Sigmoid colon (tissue), 4 donors: Measurements from ENCODE around the gene LDHA.

Experiments
- EP300 ChIP-seq, 4 donors: sonication (generic); formaldehyde crosslinking; IDR thresholded peaks; one replicate each; pipeline ENCODE4 v1.6.1; 2017; ENCODE audit warnings: antibody characterized with exemption in 4 of 4
- POLR2A ChIP-seq, 2 donors: fragments of 450-650 bp; IDR thresholded peaks; one replicate each; pipeline ENCODE4 v1.6.1; 2016; ENCODE audit warnings: antibody characterized with exemption in 2 of 2, mild to moderate bottlenecking in 2 of 2, moderate library complexity in 2 of 2
- POLR2AphosphoS5 ChIP-seq, 4 donors: sonication (generic); formaldehyde crosslinking; IDR thresholded peaks; one replicate each; pipeline ENCODE4 v1.6.1; 2017; ENCODE audit warnings: antibody characterized with exemption in 4 of 4
- TF ChIP-seq, protein P1 (sequence below), 4 experiments: fragments of 450-650 bp in 3 of 4; fragments of 200-600 bp in 1 of 4; IDR thresholded peaks; one replicate each; pipeline ENCODE4 v1.5.1; 2016 to 2019; ENCODE audit warnings: antibody characterized with exemption in 4 of 4, mild to moderate bottlenecking in 3 of 4, moderate library complexity in 2 of 4

DNA sequence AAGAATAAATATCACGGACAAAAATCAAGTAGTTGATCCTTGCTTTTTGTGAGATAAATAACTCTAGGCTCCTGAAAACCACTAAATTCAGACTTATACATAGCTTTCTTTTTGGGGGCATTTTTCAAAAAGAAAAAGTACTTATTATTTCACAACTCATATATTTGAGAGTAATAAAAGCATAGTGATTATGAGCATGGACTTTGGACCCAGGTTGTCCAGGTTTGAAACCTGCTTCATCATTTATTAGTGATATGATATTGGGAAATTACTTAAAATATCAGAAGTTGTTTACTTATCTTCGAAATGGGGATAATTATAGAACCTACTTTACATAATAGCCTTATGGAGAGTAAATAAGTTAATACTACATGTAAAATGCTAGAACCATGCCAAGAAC lies 44.3 kb downstream of the LDHA start:
- TF ChIP-seq, protein P1, sequence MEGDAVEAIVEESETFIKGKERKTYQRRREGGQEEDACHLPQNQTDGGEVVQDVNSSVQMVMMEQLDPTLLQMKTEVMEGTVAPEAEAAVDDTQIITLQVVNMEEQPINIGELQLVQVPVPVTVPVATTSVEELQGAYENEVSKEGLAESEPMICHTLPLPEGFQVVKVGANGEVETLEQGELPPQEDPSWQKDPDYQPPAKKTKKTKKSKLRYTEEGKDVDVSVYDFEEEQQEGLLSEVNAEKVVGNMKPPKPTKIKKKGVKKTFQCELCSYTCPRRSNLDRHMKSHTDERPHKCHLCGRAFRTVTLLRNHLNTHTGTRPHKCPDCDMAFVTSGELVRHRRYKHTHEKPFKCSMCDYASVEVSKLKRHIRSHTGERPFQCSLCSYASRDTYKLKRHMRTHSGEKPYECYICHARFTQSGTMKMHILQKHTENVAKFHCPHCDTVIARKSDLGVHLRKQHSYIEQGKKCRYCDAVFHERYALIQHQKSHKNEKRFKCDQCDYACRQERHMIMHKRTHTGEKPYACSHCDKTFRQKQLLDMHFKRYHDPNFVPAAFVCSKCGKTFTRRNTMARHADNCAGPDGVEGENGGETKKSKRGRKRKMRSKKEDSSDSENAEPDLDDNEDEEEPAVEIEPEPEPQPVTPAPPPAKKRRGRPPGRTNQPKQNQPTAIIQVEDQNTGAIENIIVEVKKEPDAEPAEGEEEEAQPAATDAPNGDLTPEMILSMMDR (IDR thresholded peaks at IDR 0.05) = no peak
- no peak for TF ChIP-seq POLR2A (IDR thresholded peaks at IDR 0.05)
- TF ChIP-seq POLR2AphosphoS5 (IDR thresholded peaks at IDR 0.05) = no peak
- TF ChIP-seq EP300 (IDR thresholded peaks at IDR 0.05) = no peak
